Measurements from ENCODE around the gene ELL. TPM values are rescaled to one million over a fixed set of nuclear protein-coding genes. Genes with fewer than 3 reads are reported as not detected.

Gene ELL
- total and polyA plus RNA-seq, 2 donors = 6.8 to 14.3 TPM

GRCh38 chr19:18478545-18479311 lies 43.1 kb downstream of the ELL start:
- Histone ChIP-seq H3K27ac (ENCODE audit: low read depth in 1 of 2, low read length in 1 of 2) (peak overlapping the region; percentile 48 to 64), H3K4me3 (ENCODE audit: low read length in 2 of 2) (no peak overlapping the region), H3K9me3 (ENCODE audit: control insufficient read depth in 2 of 2, insufficient read depth in 1 of 2, low read length in 1 of 2) (no peaks in the 10 kb centered on the region), H3K4me1 (ENCODE audit: control insufficient read depth in 2 of 2, insufficient read depth in 2 of 2, low read length in 2 of 2) (peaks cover 9 to 31% of the 10 kb centered on the region in 2 donors), H3K27me3 (ENCODE audit: control insufficient read depth in 2 of 2, insufficient read depth in 1 of 2, low read length in 1 of 2) (no peaks in the 10 kb centered on the region), H3K36me3 (ENCODE audit: control insufficient read depth in 2 of 2, insufficient read depth in 2 of 2, low read length in 1 of 2) (no peaks in the 10 kb centered on the region)
- WGBS = 62% methylated on average over 17 of the region's 17 CpGs
- peak in 2 of 9 donors; percentile 18 to 49 for DNase-seq (ENCODE audit: low read depth in 6 of 9, low spot score in 9 of 9)

GRCh38 chr19:18477974-18478373 lies 43.9 kb downstream of the ELL start:
- Histone ChIP-seq H3K4me3 (ENCODE audit: low read length in 2 of 2) (no peak overlapping the region), H3K9me3 (ENCODE audit: control insufficient read depth in 2 of 2, insufficient read depth in 1 of 2, low read length in 1 of 2) (no peaks in the 10 kb centered on the region), H3K4me1 (ENCODE audit: control insufficient read depth in 2 of 2, insufficient read depth in 2 of 2, low read length in 2 of 2) (peaks cover 9 to 26% of the 10 kb centered on the region in 2 donors), H3K27me3 (ENCODE audit: control insufficient read depth in 2 of 2, insufficient read depth in 1 of 2, low read length in 1 of 2) (no peaks in the 10 kb centered on the region), H3K27ac (ENCODE audit: low read depth in 1 of 2, low read length in 1 of 2) (peak overlapping the region in 1 of 2 donors; percentile 53), H3K36me3 (ENCODE audit: control insufficient read depth in 2 of 2, insufficient read depth in 2 of 2, low read length in 1 of 2) (no peaks in the 10 kb centered on the region)
- WGBS = 85% methylated on average over 8 of the region's 8 CpGs
- DNase-seq (ENCODE audit: low read depth in 6 of 9, low spot score in 9 of 9) = no peak

- Histone ChIP-seq H3K27me3 (ENCODE audit: control insufficient read depth in 2 of 2, insufficient read depth in 1 of 2, low read length in 1 of 2) (no peaks in the 10 kb centered on the region), H3K36me3 (ENCODE audit: control insufficient read depth in 2 of 2, insufficient read depth in 2 of 2, low read length in 1 of 2) (peaks cover 0 to 6% of the 10 kb centered on the region in 2 donors), H3K4me1 (ENCODE audit: control insufficient read depth in 2 of 2, insufficient read depth in 2 of 2, low read length in 2 of 2) (peaks cover 9 to 26% of the 10 kb centered on the region in 2 donors), H3K27ac (ENCODE audit: low read depth in 1 of 2, low read length in 1 of 2) (peak overlapping the region in 1 of 2 donors; percentile 56), H3K4me3 (ENCODE audit: low read length in 2 of 2) (no peak overlapping the region), H3K9me3 (ENCODE audit: control insufficient read depth in 2 of 2, insufficient read depth in 1 of 2, low read length in 1 of 2) (no peaks in the 10 kb centered on the region)
- WGBS = 95% methylated on average over 24 of the region's 24 CpGs
- DNase-seq (ENCODE audit: low read depth in 6 of 9, low spot score in 9 of 9) = no peak
Observed at GRCh38 chr19:18477042-18477779, 44.7 kb downstream of the ELL start.

GRCh38 chr19:18476507-18477041 lies 45.3 kb downstream of the ELL start:
- DNase-seq (ENCODE audit: low read depth in 6 of 9, low spot score in 9 of 9) = no peak
- 97% methylated on average over 14 of the region's 14 CpGs for WGBS
- H3K36me3 ChIP-seq (ENCODE audit: control insufficient read depth in 2 of 2, insufficient read depth in 2 of 2, low read length in 1 of 2) = peaks cover 0 to 6% of the 10 kb centered on the region in 2 donors
- H3K27me3 ChIP-seq (ENCODE audit: control insufficient read depth in 2 of 2, insufficient read depth in 1 of 2, low read length in 1 of 2) = no peaks in the 10 kb centered on the region
- H3K9me3 ChIP-seq (ENCODE audit: control insufficient read depth in 2 of 2, insufficient read depth in 1 of 2, low read length in 1 of 2) = no peaks in the 10 kb centered on the region
- no peak overlapping the region for H3K27ac ChIP-seq (ENCODE audit: low read depth in 1 of 2, low read length in 1 of 2)
- H3K4me1 ChIP-seq (ENCODE audit: control insufficient read depth in 2 of 2, insufficient read depth in 2 of 2, low read length in 2 of 2) = peaks cover 9 to 26% of the 10 kb centered on the region in 2 donors
- H3K4me3 ChIP-seq (ENCODE audit: low read length in 2 of 2) = no peak overlapping the region

GRCh38 chr19:18475762-18476331 lies 46.0 kb downstream of the ELL start:
- Histone ChIP-seq H3K27ac (ENCODE audit: low read depth in 1 of 2, low read length in 1 of 2) (no peak overlapping the region), H3K27me3 (ENCODE audit: control insufficient read depth in 2 of 2, insufficient read depth in 1 of 2, low read length in 1 of 2) (no peaks in the 10 kb centered on the region), H3K4me3 (ENCODE audit: low read length in 2 of 2) (no peak overlapping the region), H3K4me1 (ENCODE audit: control insufficient read depth in 2 of 2, insufficient read depth in 2 of 2, low read length in 2 of 2) (peaks cover 9 to 26% of the 10 kb centered on the region in 2 donors), H3K36me3 (ENCODE audit: control insufficient read depth in 2 of 2, insufficient read depth in 2 of 2, low read length in 1 of 2) (peaks cover 0 to 9% of the 10 kb centered on the region in 2 donors), H3K9me3 (ENCODE audit: control insufficient read depth in 2 of 2, insufficient read depth in 1 of 2, low read length in 1 of 2) (no peaks in the 10 kb centered on the region)
- WGBS = 83% methylated on average over 19 of the region's 19 CpGs
- no peak for DNase-seq (ENCODE audit: low read depth in 6 of 9, low spot score in 9 of 9)

GRCh38 chr19:18475004-18475453 lies 46.8 kb downstream of the ELL start:
- H3K27ac ChIP-seq (ENCODE audit: low read depth in 1 of 2, low read length in 1 of 2) = no peak overlapping the region
- no peak for DNase-seq (ENCODE audit: low read depth in 6 of 9, low spot score in 9 of 9)
- no peaks in the 10 kb centered on the region for H3K27me3 ChIP-seq (ENCODE audit: control insufficient read depth in 2 of 2, insufficient read depth in 1 of 2, low read length in 1 of 2)
- H3K9me3 ChIP-seq (ENCODE audit: control insufficient read depth in 2 of 2, insufficient read depth in 1 of 2, low read length in 1 of 2) = no peaks in the 10 kb centered on the region
- peaks cover 9 to 21% of the 10 kb centered on the region in 2 donors for H3K4me1 ChIP-seq (ENCODE audit: control insufficient read depth in 2 of 2, insufficient read depth in 2 of 2, low read length in 2 of 2)
- H3K36me3 ChIP-seq (ENCODE audit: control insufficient read depth in 2 of 2, insufficient read depth in 2 of 2, low read length in 1 of 2) = peaks cover 0 to 14% of the 10 kb centered on the region in 2 donors
- no peak overlapping the region for H3K4me3 ChIP-seq (ENCODE audit: low read length in 2 of 2)
- WGBS = 93% methylated on average over 5 of the region's 5 CpGs

GRCh38 chr19:18474366-18474887 lies 47.4 kb downstream of the ELL start:
- no peak for DNase-seq (ENCODE audit: low read depth in 6 of 9, low spot score in 9 of 9)
- no peak overlapping the region for H3K27ac ChIP-seq (ENCODE audit: low read depth in 1 of 2, low read length in 1 of 2)
- WGBS = 90% methylated on average over 13 of the region's 13 CpGs
- H3K4me1 ChIP-seq (ENCODE audit: control insufficient read depth in 2 of 2, insufficient read depth in 2 of 2, low read length in 2 of 2) = peaks cover 6 to 19% of the 10 kb centered on the region in 2 donors
- H3K36me3 ChIP-seq (ENCODE audit: control insufficient read depth in 2 of 2, insufficient read depth in 2 of 2, low read length in 1 of 2) = peaks cover 0 to 17% of the 10 kb centered on the region in 2 donors
- H3K27me3 ChIP-seq (ENCODE audit: control insufficient read depth in 2 of 2, insufficient read depth in 1 of 2, low read length in 1 of 2) = no peaks in the 10 kb centered on the region
- H3K9me3 ChIP-seq (ENCODE audit: control insufficient read depth in 2 of 2, insufficient read depth in 1 of 2, low read length in 1 of 2) = no peaks in the 10 kb centered on the region
- H3K4me3 ChIP-seq (ENCODE audit: low read length in 2 of 2) = no peak overlapping the region

- Histone ChIP-seq H3K27ac (ENCODE audit: low read depth in 1 of 2, low read length in 1 of 2) (no peak overlapping the region), H3K36me3 (ENCODE audit: control insufficient read depth in 2 of 2, insufficient read depth in 2 of 2, low read length in 1 of 2) (peaks cover 0 to 17% of the 10 kb centered on the region in 2 donors), H3K4me3 (ENCODE audit: low read length in 2 of 2) (no peak overlapping the region), H3K9me3 (ENCODE audit: control insufficient read depth in 2 of 2, insufficient read depth in 1 of 2, low read length in 1 of 2) (no peaks in the 10 kb centered on the region), H3K4me1 (ENCODE audit: control insufficient read depth in 2 of 2, insufficient read depth in 2 of 2, low read length in 2 of 2) (peaks cover 3 to 21% of the 10 kb centered on the region in 2 donors), H3K27me3 (ENCODE audit: control insufficient read depth in 2 of 2, insufficient read depth in 1 of 2, low read length in 1 of 2) (no peaks in the 10 kb centered on the region)
- WGBS = 97% methylated on average over 8 of the region's 8 CpGs
- no peak for DNase-seq (ENCODE audit: low read depth in 6 of 9, low spot score in 9 of 9)
Observed at GRCh38 chr19:18473706-18474087, 48.2 kb downstream of the ELL start.
